Measurements from ENCODE around the gene GTF2IRD1. TPM values are rescaled to one million over a fixed set of nuclear protein-coding genes. Genes with fewer than 3 reads are reported as not detected.

The GTF2IRD1 gene
- total RNA-seq, 1 donor from 2014 or later, result 7.5 TPM

- Histone ChIP-seq H3K36me3 (no peaks in the 10 kb centered on the region), H3K27me3 (no peaks in the 10 kb centered on the region), H3K4me1 (peaks cover 0 to 6% of the 10 kb centered on the region in 2 donors), H3K27ac (no peak overlapping the region), H3K9me3 (no peaks in the 10 kb centered on the region), H3K4me3 (no peak overlapping the region)
- intact Hi-C loops (cut with DNase I), result no loop called here
- TF ChIP-seq CTCF (IDR thresholded peaks at IDR 0.05), result no peak
- no peak for DNase-seq (ENCODE audit: low spot score in 2 of 2)
These were observed 162.5 kb downstream of the GTF2IRD1 start for GRCh38 chr7:74615933-74616780.

GRCh38 chr7:74617180-74617744 lies 163.6 kb downstream of the GTF2IRD1 start:
- H3K27ac ChIP-seq, result no peak overlapping the region
- TF ChIP-seq CTCF (IDR thresholded peaks at IDR 0.05), result no peak
- intact Hi-C loops (cut with DNase I), result no loop called here
- H3K27me3 ChIP-seq, result no peaks in the 10 kb centered on the region
- peaks cover 0 to 6% of the 10 kb centered on the region in 2 donors for H3K4me1 ChIP-seq
- no peak for DNase-seq (ENCODE audit: low spot score in 2 of 2)
- no peaks in the 10 kb centered on the region for H3K9me3 ChIP-seq
- no peak overlapping the region for H3K4me3 ChIP-seq
- no peaks in the 10 kb centered on the region for H3K36me3 ChIP-seq

GRCh38 chr7:74619235-74619860 lies 165.6 kb downstream of the GTF2IRD1 start:
- no peak for TF ChIP-seq CTCF (IDR thresholded peaks at IDR 0.05)

GRCh38 chr7:74622228-74622749 lies 168.6 kb downstream of the GTF2IRD1 start:
- no peak overlapping the region for H3K27ac ChIP-seq
- no peaks in the 10 kb centered on the region for H3K4me1 ChIP-seq
- no peaks in the 10 kb centered on the region for H3K9me3 ChIP-seq
- no peak for DNase-seq (ENCODE audit: low spot score in 2 of 2)
- no peak overlapping the region for H3K4me3 ChIP-seq
- no peak for TF ChIP-seq CTCF (IDR thresholded peaks at IDR 0.05)
- H3K36me3 ChIP-seq, result no peaks in the 10 kb centered on the region
- no peaks in the 10 kb centered on the region for H3K27me3 ChIP-seq
- intact Hi-C loops (cut with DNase I), result loop anchor here (10.0 kb wide), 1 partner anchor 47 kb away; no protein-coding TSS in a partner anchor

More at GRCh38 chr7:74619235-74619860, 165.6 kb downstream of the GTF2IRD1 start:
- H3K4me3 ChIP-seq, result no peak overlapping the region
- no peak overlapping the region for H3K27ac ChIP-seq
- H3K27me3 ChIP-seq, result no peaks in the 10 kb centered on the region
- H3K9me3 ChIP-seq, result no peaks in the 10 kb centered on the region
- no peaks in the 10 kb centered on the region for H3K4me1 ChIP-seq
- intact Hi-C loops (cut with DNase I), result no loop called here
- DNase-seq (ENCODE audit: low spot score in 2 of 2), result no peak
- H3K36me3 ChIP-seq, result no peaks in the 10 kb centered on the region

- H3K4me3 ChIP-seq, result no peak overlapping the region
- TF ChIP-seq CTCF (IDR thresholded peaks at IDR 0.05), result no peak
- no peaks in the 10 kb centered on the region for H3K27me3 ChIP-seq
- intact Hi-C loops (cut with DNase I), result loop anchor here (10.0 kb wide), 1 partner anchor 48 kb away; no protein-coding TSS in a partner anchor
- no peak for DNase-seq (ENCODE audit: low spot score in 2 of 2)
- peaks cover 0 to 3% of the 10 kb centered on the region in 2 donors for H3K4me1 ChIP-seq
- H3K36me3 ChIP-seq, result no peaks in the 10 kb centered on the region
- no peaks in the 10 kb centered on the region for H3K9me3 ChIP-seq
- H3K27ac ChIP-seq, result no peak overlapping the region
These were observed 169.4 kb downstream of the GTF2IRD1 start for GRCh38 chr7:74623135-74623534.
